HG03565 (cell line): ENCODE measurements around the gene MOCS1.

Experiments
- ATAC-seq: cut with Tn5 transposase; IDR thresholded peaks from one replicate; pipeline ENCODE4 v1.9.1; 2021; ENCODE audit warnings: mild to moderate bottlenecking, moderate library complexity; ENCODE audit not compliant: unreplicated experiment

The MOCS1 gene

DNA sequence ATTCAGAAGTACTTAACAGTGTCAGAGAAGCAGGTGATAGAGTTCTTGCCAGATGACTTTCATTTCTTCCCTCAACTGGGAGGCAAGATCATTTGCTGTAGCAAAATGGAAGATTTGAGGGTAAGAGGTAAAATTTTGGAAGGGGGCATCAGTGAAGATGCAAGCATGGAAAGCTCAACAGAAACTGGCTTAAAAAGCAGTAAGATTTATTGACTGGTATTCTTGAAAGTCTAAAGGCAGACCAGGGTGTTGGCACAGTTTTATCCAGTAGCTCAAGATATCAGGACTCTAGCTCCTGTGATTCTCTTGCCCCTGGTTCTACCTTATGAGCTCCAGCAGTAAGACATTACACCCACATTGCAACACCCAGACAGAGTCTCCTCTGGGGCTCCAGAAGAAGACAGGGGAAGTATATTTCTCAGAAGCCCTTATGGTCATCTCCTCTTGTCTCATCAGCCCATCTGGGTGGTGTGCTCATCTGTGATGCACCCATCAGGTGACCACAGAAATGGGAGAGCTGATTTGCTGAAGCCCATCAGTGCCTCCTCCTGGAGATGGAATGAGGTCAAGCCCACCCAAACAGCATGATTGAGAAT lies 16.0 kb upstream of the MOCS1 start:
- no peak for ATAC-seq

DNA sequence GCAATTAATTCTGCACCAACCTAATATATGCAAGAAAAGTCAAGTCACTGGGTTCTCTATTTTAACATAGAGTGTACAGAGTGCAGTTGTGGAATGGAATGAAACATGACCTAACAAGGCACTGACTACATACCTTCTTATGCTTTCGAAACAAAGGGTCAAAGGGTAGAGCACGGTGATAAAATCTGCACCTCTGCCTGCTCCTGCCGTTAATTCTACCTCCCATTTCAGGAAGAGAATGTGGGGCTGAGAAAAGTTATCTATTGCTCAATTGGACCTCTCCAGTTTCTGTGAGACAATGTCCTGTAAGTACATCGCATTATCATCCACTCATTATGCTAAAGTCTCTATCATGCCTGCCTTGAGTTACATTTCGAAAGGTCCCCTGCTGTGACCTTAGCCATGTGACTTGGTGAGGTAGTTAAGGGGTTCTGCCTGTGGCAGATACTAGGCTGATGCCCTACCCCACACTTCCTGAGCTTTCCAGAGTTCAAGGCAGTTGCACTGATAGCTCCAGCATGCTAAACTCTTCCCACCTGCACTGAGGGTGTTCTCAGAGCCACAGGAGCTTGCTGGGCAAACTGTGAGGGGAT lies 14.0 kb upstream of the MOCS1 start:
- no peak for ATAC-seq

DNA sequence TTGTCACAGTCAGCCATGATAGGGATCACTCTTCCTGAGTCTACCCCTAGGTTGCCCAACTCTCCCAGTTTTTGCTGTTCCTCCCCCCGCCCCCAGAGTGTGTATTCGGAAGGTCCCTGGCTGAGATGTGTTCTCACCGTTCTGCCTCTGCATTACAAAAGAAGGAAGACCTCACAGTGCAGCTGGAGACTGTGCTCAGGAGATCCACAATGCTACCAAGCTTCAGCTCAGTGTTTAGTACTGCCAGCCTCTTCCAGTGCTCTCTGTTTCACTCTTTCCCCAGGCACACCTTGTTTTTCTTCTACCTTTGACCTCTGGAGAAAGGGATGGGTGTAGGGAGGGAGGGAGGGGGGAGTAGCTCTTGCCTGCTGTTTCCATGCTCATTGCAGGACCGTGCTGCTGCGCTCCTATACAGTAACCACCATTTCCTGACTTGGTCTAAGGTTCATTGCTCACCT lies 13.4 kb upstream of the MOCS1 start:
- ATAC-seq, result no peak

DNA sequence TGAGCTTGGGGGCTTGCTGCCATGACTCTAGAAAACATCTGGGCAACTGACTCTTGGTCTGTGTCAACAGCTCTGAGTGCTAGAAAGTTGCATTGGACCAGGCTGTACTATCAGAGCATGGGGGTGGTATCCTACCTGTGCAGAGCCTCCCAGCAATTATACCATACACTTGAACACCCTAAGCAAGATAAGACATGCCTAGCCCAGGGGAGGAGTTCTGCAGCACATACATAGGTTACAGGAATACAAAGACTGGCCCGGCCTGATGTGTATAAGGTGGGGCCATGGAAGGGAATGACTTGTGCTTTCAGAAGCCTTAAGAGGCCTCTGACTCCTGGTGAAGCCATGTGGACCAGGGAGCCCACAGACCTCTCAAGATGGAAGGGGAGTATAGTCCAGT lies 11.4 kb upstream of the MOCS1 start:
- ATAC-seq, result no peak

DNA sequence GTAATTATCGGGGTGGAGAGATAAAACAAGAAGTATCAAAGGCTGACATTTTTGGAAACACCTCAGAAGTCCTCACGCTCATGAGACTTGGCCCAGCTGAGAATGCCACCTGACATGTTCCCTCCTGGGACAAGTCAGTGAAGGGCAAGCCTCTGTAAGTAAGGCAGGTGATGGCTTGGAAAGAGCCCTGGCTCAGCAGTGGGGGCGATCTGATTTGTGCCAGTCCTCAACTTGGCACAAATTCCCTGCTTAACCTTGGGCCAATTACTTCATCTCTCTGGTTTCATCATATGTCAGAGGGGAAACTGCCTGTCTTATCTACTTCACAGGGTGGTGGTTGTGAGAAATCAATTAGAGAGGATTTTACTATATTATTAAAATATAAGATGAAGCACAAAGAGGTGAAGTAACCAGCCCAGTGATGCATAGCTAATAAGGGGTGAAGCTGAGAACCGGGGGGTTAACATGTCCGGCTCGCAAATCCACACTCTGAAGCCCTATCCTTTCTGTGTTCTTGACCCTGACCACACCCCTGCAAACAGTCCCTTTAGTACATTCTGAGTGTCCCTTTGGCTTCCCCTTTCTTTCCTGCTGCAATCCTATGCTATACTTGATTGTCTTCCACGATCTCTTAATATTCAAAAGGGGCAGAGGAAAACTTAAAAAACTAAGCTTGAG lies 8.8 kb upstream of the MOCS1 start:
- no peak for ATAC-seq

DNA sequence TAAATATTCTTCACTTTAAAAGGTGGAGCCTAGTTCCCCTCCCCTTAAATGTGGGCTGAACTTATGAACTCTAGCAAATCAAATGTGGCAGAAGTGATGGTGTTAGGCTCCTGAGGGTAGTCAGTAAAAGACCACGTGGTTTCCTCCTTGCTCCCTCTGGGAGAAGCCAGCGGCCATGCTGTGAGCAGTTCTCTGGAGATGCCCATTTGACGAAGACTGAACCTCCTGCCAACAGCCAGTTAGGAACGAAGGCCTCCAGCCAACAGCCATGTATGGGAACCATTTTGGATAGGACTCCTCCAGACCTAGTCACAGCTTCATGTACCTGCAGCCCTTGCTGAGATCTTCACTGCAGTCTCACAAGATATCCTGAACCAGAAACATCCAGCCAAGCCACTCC lies 7.6 kb upstream of the MOCS1 start:
- ATAC-seq, result no peak

DNA sequence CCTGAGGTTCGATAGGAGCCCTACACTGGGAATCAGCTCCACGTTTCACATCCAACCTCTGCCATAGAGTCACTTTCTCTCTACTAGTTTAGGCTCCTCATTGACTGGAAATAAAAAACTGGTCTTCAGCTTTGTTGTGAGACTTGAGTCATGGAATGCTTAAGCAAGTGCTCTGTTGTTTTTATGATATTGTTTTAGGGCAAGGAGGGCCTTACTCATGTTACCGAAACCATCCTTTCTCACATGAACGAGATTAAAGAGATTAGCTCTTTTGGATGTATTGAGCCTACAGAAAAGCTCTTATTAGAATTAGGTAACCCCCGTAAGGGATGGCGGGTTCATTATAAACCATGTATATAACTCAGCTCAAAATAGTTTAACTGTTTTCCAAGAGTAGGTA lies 6.9 kb upstream of the MOCS1 start:
- no peak for ATAC-seq

DNA sequence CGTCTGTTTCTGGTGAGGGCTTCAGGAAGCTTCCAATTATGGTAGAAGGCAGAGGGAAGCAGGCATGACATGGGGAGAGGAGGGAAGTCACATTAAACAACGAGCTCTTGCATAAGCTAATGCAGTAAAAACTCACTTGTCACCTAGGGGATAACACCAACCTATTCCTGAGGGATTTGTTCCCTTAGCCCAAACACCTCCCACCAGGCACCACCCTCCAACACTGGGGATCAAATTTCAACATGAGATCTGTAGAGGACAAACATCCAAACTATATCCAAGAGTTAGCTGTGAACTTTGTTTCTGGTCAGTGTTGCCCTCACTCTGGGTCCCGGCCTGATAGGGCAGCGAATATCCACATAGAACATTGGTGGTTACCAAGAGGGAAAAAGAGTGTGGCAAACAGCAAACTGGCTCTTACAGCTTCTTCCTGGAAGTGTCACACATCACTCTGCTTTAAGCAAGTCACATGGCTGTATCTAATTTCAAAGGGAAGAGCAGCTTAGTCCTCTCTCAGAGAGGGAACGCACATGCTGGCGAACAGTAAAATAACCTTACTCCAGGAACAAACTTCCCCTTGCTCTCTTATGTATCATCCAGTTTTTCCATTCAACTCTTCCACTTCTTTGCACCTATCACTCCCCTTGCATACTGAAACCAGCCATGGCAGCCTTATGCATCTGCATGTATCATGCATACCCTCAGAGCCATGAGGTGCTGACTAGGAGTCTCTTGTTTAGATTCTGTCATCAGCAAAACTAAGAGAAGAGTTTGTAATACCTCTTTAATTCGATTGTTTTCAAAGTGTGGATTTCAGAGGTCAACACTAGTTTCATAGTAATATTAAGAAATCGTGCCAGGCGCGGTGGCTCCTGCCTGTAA lies 4.8 kb upstream of the MOCS1 start:
- no peak for ATAC-seq

DNA sequence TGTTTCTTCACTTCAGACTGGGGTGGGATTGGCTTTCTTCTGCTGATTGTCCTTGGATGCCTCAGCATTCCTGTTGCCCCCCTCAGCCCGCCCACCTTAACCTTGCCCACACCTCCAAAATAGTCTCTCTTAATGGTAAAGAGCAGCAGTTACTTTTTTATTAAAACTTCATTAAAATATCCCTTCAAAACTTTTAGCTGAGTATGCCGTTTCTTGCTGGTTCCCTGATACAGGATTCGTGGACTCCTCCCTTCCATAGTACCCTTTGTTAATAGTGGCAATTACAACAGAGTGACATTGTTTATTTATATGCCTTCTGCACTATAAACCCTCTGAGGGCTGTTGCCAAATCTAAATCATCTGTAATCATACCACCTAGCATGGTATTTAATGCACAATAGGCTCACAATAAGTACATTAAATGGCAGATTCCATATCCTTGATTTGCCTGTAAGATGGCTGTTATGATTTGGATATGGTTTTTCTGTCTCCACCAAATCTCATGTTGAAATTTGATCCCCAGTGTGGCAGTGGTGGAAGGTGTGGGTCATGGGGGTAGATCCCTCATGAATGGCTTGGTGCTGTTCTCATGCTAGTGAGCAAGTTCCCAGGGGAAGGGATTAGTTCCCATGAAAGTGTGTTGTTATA lies 3.5 kb upstream of the MOCS1 start:
- ATAC-seq, result no peak

DNA sequence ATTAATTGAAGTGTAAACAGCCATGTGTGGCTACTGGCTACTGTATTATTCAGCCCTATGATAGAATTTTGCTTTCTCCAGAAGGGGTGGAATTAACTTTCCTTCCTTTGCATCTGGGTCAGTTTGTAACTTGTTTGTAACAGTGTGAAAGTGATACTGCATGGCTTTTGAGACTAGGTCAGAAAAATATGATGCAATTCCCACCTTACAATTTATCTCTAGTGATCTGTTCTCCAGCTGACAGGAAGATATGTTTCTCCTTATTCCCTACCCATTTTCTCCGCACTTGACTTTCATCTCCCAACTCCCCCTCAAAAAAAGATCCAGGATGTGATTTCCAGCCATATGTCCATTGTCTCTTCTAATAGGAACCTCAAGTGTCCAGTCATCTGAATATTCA lies 2.6 kb upstream of the MOCS1 start:
- no peak for ATAC-seq

DNA sequence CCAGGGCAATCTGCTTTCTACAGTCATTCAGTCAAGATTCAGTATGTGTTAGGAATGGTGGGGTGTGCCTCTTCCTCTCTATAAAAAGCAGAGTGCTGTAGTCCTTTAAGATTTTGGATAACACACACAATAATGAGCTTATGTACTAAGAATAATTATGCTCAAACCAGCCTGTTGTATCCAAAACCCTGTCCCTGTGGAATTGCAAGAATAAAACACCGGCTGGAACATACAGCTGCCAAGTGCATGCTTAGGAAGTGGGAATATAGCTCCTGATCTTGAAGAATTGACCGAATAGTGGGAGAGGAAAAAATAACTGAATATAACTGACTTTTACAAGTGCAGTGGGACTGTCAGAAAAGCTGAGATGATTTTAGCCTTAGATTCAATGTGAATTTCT lies 979 bp upstream of the MOCS1 start:
- ATAC-seq, result no peak

DNA sequence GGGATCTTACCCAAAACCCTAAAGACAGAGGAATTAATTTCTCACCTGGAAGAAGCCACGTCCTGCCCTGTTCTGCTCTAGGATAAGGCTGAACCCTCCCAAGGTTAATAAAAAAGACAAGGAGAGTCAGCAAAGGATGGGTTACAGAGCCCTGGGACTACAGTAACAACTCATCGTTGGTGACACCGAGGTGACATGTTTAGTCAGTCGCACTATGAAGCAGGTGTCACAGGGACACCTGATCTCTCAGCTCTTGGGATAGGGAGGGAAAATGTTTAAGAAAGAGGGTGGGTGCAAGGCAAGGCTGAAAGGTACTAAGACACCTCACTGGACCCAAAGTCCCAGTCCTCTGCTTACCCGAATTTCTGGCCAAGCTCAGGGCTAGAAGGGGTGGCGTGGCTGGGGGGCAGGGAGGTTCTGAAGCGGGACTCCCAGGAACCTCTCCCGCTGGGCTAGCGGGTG lies 562 bp downstream of the MOCS1 start:
- no peak for ATAC-seq

DNA sequence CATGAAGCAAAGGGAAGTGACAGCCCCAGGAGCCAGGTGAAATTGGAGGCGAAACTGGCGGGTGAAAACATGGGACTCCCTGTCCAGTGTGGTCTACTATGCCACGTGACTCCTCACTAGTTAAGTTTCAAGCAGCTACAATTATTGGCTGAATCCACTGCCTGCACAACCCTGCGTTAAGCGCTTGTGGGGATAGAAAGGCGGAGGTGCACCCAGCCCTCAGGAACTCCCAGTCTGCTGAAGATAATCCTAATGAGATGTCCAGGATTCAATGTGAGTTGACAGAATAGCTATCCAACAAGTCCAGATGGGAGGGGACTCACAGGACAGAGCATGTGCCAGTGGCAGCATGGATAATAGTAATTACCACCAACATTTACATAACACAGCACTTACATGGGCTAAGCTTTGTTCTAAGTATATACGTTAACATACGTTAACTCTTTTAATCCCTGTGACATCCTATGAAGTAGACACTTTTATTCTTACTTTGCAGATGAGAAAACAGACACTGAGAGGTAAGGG lies 1.8 kb downstream of the MOCS1 start:
- ATAC-seq, result no peak

DNA sequence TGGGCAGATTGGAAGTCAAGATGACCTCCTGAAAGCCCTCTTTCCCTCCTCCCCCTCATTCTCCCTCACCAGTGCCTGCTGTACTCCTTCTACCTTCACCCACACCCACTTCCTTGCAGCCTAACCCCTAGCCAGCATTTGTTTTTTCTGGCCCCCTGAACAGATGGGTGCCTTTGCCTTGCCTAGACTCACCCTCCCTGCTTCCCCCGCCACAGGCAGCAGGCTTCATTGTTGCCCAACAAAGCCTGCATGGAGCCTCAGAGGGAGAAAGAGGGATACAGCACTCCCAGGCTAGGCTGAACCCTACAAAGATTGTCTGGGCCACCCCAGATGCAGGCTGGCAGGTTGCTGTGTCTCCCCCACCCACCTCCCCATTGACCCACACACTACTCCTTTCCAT lies 2.7 kb downstream of the MOCS1 start:
- no peak for ATAC-seq

DNA sequence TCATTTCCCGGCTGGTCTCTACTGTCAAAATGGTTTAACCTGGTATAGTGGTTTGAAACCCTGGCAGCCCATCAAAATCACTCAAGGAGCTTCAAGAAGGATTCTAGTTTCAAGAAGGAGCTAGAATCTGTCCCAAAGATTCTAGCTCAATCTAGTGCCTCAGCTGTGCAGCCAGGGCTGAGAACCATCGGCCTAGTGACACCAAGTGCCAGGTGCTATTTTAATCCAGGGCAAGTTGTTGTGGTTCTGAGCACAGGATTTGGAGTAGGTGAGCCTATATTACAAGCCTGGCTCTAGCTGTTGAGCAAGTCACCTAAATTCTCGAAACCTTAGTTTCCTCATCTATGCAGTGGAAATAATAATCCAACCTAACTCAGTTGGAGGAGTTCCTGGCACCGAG lies 3.7 kb downstream of the MOCS1 start:
- no peak for ATAC-seq

DNA sequence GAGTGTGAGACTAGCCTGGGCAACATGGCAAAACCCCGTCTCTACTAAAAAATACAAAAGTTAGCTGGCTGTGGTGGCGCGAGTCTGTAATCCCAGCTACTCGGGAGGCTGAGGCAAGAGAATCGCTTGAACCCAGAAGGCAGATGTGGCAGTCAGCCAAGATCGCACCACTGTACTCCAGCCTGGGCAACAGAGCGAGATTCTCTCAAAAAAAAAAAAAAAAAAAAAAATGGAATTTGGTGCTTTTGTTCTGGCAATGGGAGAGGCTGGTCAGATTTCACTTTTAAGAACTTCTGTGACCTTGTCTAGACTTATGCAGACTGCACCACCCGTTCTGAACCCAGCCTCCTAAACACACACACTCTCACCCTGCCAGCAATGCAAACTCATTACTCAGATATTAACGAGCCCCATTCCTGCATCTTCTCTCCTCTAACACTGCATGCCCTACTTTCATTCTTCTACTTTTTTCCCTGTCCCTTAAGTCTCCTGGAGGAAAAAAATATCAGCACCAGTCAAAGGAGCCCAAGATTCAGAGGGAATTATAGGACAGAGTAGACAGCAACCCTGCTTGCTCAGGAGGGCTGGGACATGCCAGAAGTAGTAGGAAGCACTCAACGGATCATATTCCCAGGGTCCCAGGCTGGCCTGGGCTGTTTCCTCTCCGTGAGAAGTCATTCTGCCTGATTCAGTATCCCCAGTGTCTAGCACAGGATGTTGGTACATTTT lies 4.4 kb downstream of the MOCS1 start:
- ATAC-seq, result no peak

DNA sequence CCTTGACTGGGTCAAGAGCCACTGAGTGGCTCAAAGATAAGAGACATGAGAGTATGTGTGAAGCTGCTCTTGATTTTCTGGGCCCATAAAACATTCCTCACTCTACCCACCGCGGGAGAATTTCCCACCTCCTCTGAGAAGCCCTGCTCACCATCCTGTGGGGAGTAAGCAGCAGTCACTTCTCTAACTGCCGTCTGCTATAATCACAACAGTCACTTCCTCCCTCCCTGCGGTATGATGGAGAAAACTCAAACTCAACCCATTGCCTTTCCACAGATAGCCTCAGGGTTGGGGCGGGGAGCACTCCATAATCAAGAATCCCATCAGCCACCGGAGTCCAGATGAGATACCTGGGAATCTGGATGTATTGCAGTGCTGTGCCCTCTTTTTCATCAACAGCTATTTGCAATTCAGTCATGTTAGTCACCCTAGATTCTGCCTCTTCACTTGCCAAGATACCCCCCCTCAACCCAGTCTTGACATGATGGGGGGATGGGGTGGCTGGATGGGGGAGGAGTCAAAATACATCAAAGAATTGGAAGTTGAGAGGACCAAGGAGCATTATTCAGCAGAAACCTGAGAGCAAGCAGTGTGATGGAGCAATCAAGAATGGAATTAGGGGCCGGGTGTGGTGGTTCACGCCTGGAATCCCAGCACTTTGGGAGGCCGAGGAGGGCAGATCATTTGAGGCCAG lies 5.1 kb downstream of the MOCS1 start:
- no peak for ATAC-seq

DNA sequence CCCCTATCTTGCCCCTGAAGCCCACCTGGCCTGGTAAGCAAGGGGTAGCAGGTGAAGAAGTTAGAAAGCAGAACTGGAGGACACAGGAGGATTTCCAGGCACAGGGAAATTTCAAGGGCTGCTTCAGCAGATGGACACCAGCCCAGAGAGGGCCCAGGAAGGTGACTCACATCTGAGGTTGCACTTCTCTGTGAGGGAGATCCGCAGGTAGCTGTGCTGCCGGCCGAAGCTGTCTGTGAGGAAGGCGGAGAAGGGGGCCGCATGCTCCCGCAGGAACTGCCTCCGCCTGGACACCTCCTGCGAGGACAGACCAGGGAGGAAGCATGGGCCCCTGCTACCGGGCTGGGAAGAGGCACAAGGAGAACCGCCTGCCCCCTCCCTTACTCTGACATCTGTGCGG lies 7.1 kb downstream of the MOCS1 start:
- no peak for ATAC-seq

DNA sequence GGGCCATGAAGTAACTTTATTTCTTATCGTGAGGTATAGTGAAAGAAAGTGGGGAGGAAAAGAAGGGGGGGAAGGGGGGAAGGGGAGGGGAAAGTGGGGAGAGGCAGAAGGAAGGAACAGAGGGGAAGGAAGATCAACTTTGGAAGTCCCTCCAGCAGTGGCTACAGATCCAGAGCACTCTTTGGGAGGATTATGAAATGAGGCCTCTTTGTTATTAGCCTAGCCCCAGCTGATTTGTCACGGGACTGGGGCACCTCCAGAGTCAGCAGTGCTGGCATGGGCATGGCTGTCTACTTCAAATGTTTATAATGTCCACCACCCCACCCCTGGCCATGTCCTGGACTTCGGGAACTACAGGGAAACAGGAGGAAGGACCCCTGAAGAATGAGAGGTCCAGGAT lies 7.6 kb downstream of the MOCS1 start:
- no peak for ATAC-seq

DNA sequence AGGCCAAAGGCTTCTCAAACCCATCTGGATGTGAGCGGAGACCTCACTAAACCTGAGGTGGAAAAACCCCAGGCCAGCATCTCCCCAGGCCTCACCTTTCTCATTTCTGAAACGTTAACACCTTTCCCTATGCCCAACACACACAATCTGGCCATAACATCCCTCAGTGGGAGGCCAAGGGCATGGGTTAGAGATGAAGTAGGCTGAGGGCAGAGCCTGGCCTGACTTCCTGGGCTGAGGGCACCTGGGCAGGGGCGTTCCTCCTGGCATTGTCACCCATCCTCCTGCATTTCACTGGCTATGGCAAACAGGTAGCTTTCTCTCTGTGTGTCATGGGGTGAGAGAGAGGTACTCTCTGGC lies 8.4 kb downstream of the MOCS1 start:
- no peak for ATAC-seq
